HPDE6-E6E7 (cell line): Measurements from ENCODE around the gene BBS9.
"Not testable (repeated sequence)": the region's sequence is repeated elsewhere in the genome, so short reads cannot be mapped to it uniquely, and the experiment has no call there.

Experiments used
- DNase-seq: peaks from one replicate; pipeline ENCODE4 v3.0.0; 2011; ENCODE audit warnings: missing footprints; ENCODE audit errors: extremely low spot score

Gene BBS9

GRCh38 chr7:33128990-33129805 is at the start of gene BBS9:
Gene BBS9, plus strand, starts transcription at chr7:33129564. Its CDS starts 16,689 bp downstream, at chr7:33146253.
- DNase-seq = peak; percentile 91

- no peak for DNase-seq
Observed at GRCh38 chr7:33079763-33080690, 49.3 kb upstream of the BBS9 start.

GRCh38 chr7:33087356-33087755 is 42.0 kb upstream of the BBS9 start:
- no peak for DNase-seq

- DNase-seq = no peak
Observed at GRCh38 chr7:33087858-33088257, 41.5 kb upstream of the BBS9 start.

GRCh38 chr7:33089142-33089541 is 40.2 kb upstream of the BBS9 start:
- DNase-seq = no peak

GRCh38 chr7:33091111-33091531 is 38.2 kb upstream of the BBS9 start:
- DNase-seq = no peak

GRCh38 chr7:33091641-33092191 is 37.6 kb upstream of the BBS9 start:
- DNase-seq = no peak

GRCh38 chr7:33093266-33093665 is 36.1 kb upstream of the BBS9 start:
- no peak for DNase-seq

- not testable (repeated sequence) for DNase-seq
Observed at GRCh38 chr7:33094745-33095275, 34.6 kb upstream of the BBS9 start.

GRCh38 chr7:33099154-33099940 is 30.0 kb upstream of the BBS9 start:
- DNase-seq = no peak

- DNase-seq = no peak
Observed at GRCh38 chr7:33100770-33101169, 28.6 kb upstream of the BBS9 start.

- no peak for DNase-seq
Observed at GRCh38 chr7:33101906-33102305, 27.5 kb upstream of the BBS9 start.

GRCh38 chr7:33107136-33108066 is 22.0 kb upstream of the BBS9 start:
- DNase-seq = no peak

GRCh38 chr7:33108554-33109004 is 20.8 kb upstream of the BBS9 start:
- DNase-seq = peak; percentile 16

- DNase-seq = peak; percentile 48
Observed at GRCh38 chr7:33109005-33109757, 20.2 kb upstream of the BBS9 start, which contains the start of gene RP9. Gene RP9, minus strand, starts transcription at chr7:33109404. Its CDS starts 32 bp downstream, at chr7:33109372.

GRCh38 chr7:33109758-33110238 is 19.6 kb upstream of the BBS9 start:
- no peak for DNase-seq

GRCh38 chr7:33111614-33112013 is 17.8 kb upstream of the BBS9 start:
- DNase-seq = no peak

- no peak for DNase-seq
Observed at GRCh38 chr7:33114976-33115375, 14.4 kb upstream of the BBS9 start.

GRCh38 chr7:33118383-33118782 is 11.0 kb upstream of the BBS9 start:
- DNase-seq = no peak
